GM23248 (cell line): Measurements from ENCODE around the gene NUB1.

Source experiments
- EZH2 ChIP-seq: fragments of 200-600 bp; sonication (generic); IDR thresholded peaks from 2 replicates; pipeline ENCODE4 v1.6.1; 2018; ENCODE audit warnings: antibody characterized with exemption, mild to moderate bottlenecking; ENCODE audit not compliant: insufficient read depth, poor library complexity, severe bottlenecking
- EZH2phosphoT487 ChIP-seq: fragments of 200-600 bp; sonication (generic); IDR thresholded peaks from 2 replicates; pipeline ENCODE4 v1.6.1; 2018; ENCODE audit warnings: antibody characterized with exemption, moderate library complexity, mild to moderate bottlenecking, low read depth; ENCODE audit not compliant: insufficient read depth

GRCh38 chr7:151363182-151363581, 21.6 kb downstream of the NUB1 start:
- TF ChIP-seq EZH2 (no peak), EZH2phosphoT487 (no peak)
